Motor neuron (in vitro differentiated cells): ENCODE results near the gene TDRKH. TPM values are rescaled to one million over a fixed set of nuclear protein-coding genes. Genes with fewer than 3 reads are reported as not detected.

Experiments
- ATAC-seq, 8 experiments: fragments of 200-7000 bp; cut with Tn5 transposase; replicated peaks in 6 of 8; 2 replicates each; pipeline ENCODE4 v1.8.0; 2021; ENCODE audit warnings: mild to moderate bottlenecking in 8 of 8, moderate library complexity in 8 of 8
- H3K27ac ChIP-seq, 2 donors: fragments of 250-450 bp; sonication (Bioruptor Pico); 2 replicates each; pipeline ENCODE4 v1.9.0; 2021; ENCODE audit warnings: antibody characterized with exemption in 2 of 2, mild to moderate bottlenecking in 2 of 2, moderate library complexity in 1 of 2
- H3K4me1 ChIP-seq, 2 donors: fragments of 250-450 bp; sonication (Bioruptor Pico); replicated peaks in 1 of 2; 2 replicates each; pipeline ENCODE4 v1.6.1; 2021; ENCODE audit warnings: antibody characterized with exemption in 2 of 2, mild to moderate bottlenecking in 2 of 2, moderate library complexity in 1 of 2
- H3K4me3 ChIP-seq, 5 donors: fragments of 250-450 bp; sonication (Bioruptor Pico); 2 replicates each; pipeline ENCODE4 v1.9.0; 2021; ENCODE audit warnings: antibody characterized with exemption in 5 of 5, mild to moderate bottlenecking in 5 of 5, moderate library complexity in 4 of 5
- WGBS, 10 experiments: fragments of 450-650 bp; shearing (Covaris generic); methylation state at CpG; one replicate each; pipeline ENCODE4 v1.0.0; 2022; 5-methylcytosine and 5-hydroxymethylcytosine counted together
- in situ Hi-C, 9 experiments: fragments of 400-800 bp; cut with MboI; loops; one replicate each; pipeline ENCODE4 v1.15.0; 2021; ENCODE audit warnings: low sequenced_read_pairs in 9 of 9, low pct_unique_long_range_greater_than_20kb in 2 of 9; ENCODE audit not compliant: unreplicated experiment in 9 of 9
- total RNA-seq, 8 experiments: library from RNA; unstranded; fragments of 300-600 nt; gene quantifications; 2 replicates each; pipeline versions ENCODE4 v1.2.3 to v1.2.4, GENCODE V29; 2022

Gene TDRKH, protein sequence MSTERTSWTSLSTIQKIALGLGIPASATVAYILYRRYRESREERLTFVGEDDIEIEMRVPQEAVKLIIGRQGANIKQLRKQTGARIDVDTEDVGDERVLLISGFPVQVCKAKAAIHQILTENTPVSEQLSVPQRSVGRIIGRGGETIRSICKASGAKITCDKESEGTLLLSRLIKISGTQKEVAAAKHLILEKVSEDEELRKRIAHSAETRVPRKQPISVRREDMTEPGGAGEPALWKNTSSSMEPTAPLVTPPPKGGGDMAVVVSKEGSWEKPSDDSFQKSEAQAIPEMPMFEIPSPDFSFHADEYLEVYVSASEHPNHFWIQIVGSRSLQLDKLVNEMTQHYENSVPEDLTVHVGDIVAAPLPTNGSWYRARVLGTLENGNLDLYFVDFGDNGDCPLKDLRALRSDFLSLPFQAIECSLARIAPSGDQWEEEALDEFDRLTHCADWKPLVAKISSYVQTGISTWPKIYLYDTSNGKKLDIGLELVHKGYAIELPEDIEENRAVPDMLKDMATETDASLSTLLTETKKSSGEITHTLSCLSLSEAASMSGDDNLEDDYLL
- total RNA-seq = 10 to 100 TPM in 5 of 8 experiments, 1 to 10 TPM in 3; 1.1 to 38.3 (median 17.5) TPM

DNA sequence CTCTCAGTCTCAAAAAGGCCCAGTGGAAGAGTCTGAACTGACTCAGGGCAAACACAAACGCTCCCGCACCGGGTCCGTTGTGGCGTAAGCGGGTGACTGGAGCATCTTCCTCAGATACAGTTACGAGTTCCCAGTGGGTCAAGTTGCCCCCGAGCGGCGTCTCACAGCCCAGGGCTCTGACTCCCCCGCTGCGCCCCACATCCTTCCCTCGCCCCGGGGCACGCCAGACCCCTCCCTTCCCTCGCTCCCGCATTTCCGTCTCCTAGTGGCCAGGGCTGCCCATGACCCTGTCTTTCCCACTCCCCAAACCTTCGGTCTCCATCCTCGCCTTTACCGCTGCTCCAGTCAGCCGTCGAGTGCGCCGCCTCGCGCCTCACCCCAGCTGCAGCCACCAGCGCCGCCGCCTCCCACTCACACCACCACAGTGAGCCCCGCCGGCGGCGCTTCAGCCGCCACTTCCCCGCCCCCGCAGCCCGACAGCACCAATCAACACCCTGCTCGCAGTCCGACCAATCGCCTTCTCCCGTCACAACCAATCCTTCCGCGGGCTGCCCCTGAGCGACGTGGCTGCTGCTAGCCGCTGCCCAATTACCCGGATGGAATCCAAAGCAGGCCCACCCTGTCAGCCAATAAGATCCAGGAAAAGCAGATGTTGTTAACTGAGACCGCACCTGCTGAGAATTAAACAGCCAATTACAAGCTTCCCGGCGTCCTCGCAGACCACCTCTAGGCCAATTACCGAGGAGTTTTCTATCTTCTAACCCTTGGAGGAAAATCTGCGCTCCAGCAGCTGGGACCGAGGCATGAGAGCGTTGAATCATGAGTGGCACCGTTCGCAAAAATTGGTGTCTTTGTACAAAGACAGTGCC is at the start of gene TDRKH:
TSS of gene TDRKH (minus strand) at position 430 of the 869 bp plus-strand sequence. CDS start 7,478 bp downstream, outside the sequence.
- WGBS, 10 experiments = 0 to 3% (median 1%) methylated on average over 2 to 33 of the region's 58 CpGs; no CpG with 5 or more reads in 1 of the 10 experiments
- in situ Hi-C loops = no loop called here
- peak; percentile 95 to 97 (median 96) for ATAC-seq
- Histone ChIP-seq H3K27ac (peak within 1 kb of the TSS; percentile 63 to 86), H3K4me1 (peaks cover 0 to 11% of the 10 kb centered on the region in 2 donors), H3K4me3 (peak within 1 kb of the TSS; percentile 62 to 86 (median 65))

DNA sequence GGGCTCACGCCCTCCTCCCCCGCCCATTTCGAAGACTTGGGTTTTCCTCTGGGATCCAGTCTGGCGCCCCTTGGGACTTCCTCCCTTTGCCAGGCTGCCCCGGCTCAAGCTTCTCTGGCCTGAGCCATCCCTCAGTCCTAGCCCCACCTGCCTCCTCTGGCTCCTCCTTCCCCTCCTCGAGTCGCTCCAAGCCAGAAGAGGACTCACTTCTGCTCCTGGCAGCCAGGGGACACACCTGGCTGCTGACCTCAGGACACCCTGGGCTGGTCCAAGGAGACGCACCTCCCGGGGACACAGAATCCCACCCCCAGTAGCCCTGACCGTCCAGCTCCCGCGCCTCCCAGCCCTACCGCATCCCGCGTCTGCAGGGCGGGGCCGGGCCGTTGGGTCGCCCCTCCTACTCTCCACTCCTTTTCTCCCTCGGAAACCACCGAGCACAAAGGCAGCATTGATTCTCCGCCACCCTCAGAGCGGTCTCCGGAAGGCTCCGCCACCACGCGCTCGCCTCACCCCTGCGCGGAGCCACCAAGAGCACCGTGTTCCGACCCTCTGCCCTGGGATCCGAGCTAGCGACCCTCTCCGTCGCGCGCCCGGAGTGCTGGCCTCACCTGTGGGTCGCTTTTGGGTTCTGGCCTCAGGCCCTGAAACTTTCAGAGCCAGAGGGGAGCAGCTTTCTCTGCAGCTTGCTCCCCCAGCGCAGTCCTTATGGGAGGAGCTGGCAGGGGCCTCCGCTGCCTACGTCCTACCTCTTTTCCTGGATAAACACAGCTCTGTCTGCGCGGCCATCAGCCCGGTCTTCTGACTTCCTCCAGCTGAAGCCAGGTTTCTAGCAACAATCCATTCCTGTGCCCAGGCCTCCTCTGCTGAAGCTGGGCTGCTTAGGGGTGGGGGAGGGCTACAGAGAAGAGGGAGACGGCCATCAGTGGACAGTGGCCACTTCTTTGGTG is 49.4 kb upstream of the TDRKH start, which contains the start of gene C2CD4D:
TSS of gene C2CD4D (minus strand) at position 364 of the 947 bp plus-strand sequence. CDS start 831 bp downstream, outside the sequence.
- peak in 6 of 8 experiments; percentile 24 to 83 (median 76) for ATAC-seq
- 19 to 100% (median 32%) methylated on average over 1 to 17 of the region's 47 CpGs; no CpG with 5 or more reads in 3 of the 10 experiments for WGBS, 10 experiments
- H3K27ac ChIP-seq = no peak within 1 kb of the TSS

DNA sequence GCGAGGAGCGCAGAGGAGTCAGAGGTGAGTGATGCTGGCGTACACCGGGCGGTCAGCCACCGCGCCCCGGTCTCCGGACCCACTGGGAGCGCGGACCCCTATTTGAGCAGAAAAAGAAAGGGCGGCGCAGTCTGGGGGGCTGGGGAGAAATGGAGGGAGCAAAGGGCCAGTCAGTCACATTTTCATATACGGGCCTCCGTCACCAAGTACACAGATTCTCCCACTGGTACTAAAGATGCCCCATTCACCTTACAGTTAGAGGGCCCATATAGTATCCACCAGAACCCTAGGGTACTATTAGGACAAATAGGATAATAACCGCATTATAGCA is 48.7 kb upstream of the TDRKH start:
- 0 to 60% (median 31%) methylated on average over 1 to 9 of the region's 16 CpGs; no CpG with 5 or more reads in 4 of the 10 experiments for WGBS, 10 experiments
- in situ Hi-C loops = no loop called here
- Histone ChIP-seq H3K27ac (no peak overlapping the region), H3K4me1 (peaks cover 3 to 15% of the 10 kb centered on the region in 2 donors), H3K4me3 (peak overlapping the region in 1 of 5 donors; percentile 13)
- ATAC-seq = no peak

More for the DNA sequence above, 49.4 kb upstream of the TDRKH start, which contains the start of gene C2CD4D:
- peak within 1 kb of the TSS; percentile 9 to 29 (median 18) for H3K4me3 ChIP-seq
- H3K4me1 ChIP-seq = peaks cover 3 to 15% of the 10 kb centered on the region in 2 donors
- in situ Hi-C loops = no loop called here

DNA sequence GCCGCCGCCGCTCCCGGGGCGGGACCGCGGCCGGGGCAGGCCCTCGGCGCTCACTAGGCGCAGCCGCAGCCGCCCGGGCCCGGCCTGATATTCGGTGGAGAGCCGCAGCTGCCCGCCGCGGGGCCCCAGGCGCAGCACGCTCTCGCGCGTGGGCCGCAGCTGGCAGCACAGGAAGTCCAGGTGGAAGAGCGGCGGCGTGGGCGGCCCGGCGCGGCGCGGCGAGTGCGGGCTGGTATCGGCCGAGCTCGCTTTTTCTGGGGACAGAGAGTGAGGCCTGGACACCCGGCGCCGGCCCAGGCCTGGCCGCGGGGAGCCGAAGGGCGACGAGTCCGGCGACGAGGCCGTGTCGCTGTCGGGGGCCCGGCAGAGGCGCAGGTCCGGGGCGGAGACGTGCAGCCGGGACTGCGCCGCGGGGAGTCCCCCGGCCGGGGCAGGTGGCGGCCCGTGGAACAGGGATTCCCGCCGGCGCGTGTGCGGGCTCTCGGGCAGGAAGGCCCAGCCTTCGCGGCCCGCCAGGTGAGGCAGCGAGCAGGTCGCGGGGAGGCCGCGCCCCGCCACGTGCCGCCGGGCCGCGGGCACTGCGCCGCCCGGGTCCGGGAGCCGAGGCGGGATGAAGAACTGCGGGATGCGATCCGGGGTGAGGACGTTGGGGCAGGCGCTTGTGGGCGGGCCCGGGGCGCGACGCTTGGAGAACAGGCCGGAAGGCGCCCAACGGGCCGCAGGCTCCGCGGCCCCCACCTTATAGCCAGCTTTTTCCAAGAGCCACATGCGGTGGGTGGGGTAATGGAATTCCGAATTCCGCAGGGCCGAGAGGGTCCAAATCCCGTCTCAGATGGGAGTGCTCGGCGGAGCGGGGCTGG is 48.2 kb upstream of the TDRKH start:
- H3K4me3 ChIP-seq = peak overlapping the region; percentile 13 to 29 (median 21)
- 0 to 9% (median 1%) methylated on average over 2 to 24 of the region's 117 CpGs; no CpG with 5 or more reads in 6 of the 10 experiments for WGBS, 10 experiments
- H3K27ac ChIP-seq = no peak overlapping the region
- peak; percentile 23 to 77 (median 43) for ATAC-seq
- H3K4me1 ChIP-seq = peaks cover 3 to 15% of the 10 kb centered on the region in 2 donors
- in situ Hi-C loops = no loop called here

DNA sequence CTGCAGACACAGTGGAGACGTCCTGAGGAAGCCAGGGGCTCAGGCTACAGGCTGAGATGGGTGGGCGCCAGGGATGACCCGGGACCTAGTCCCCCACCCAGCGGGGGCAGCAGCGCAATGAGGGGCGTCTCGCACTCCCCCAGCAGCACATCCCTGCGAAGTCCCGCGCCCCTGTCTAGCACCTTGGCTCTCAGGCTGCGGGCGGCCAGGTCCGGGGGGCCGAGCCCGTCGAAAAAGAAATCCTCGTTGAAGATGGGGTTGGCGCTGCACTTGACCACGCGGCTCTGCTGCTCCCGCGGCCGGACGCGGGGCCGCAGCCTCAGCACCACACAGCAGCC is 47.6 kb upstream of the TDRKH start:
- no peak for ATAC-seq
- peak overlapping the region; percentile 13 to 29 (median 21) for H3K4me3 ChIP-seq
- no peak overlapping the region for H3K27ac ChIP-seq
- WGBS, 10 experiments = 0 to 40% (median 12%) methylated on average over 1 to 8 of the region's 26 CpGs; no CpG with 5 or more reads in 5 of the 10 experiments
- peaks cover 3 to 15% of the 10 kb centered on the region in 2 donors for H3K4me1 ChIP-seq
- in situ Hi-C loops = no loop called here

DNA sequence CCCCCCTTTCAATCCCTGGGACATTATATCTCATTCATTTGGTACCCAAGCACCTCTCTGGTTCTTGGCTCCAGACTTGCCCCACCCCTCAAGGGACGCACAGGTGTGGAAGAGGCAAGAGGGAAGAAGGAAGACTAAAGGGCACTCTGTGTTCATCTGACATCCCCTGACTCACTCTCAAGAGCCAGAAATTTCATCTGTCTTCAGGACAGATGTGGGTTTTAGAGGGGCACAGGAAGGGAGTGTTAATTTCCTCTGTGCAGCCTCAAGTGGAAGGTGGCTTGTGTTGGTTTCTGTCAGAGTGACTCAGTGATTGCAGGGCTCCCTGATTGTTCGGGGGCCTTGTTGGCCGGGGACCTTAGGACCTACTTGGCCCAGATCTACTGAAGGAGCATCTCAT is 46.9 kb upstream of the TDRKH start:
- Histone ChIP-seq H3K4me3 (no peak overlapping the region), H3K4me1 (peaks cover 3 to 15% of the 10 kb centered on the region in 2 donors), H3K27ac (no peak overlapping the region)
- ATAC-seq = no peak
- 60 to 89% (median 86%) methylated on average over 1 to 3 of the region's 3 CpGs; no CpG with 5 or more reads in 6 of the 10 experiments for WGBS, 10 experiments
- in situ Hi-C loops = no loop called here

DNA sequence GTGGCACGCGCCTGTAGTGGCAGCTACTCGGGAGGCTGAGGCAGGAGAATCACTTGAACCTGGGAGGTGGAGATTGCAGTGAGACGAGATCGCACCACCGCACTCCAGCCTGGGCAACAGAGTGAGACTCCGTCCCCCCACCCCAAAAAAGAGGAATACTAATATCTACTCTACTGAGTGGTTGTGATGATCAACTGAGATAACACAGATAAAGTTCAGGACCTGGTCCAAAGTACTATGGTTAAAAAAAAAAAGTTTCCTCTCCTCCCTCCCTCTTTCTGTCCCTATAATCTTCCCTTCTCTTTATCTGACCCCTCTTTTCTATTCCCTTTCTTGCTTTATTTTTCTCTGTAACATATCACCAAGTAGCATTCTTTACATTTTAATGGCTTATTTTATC is 45.3 kb upstream of the TDRKH start:
- in situ Hi-C loops = no loop called here
- no peak overlapping the region for H3K27ac ChIP-seq
- peaks cover 3 to 15% of the 10 kb centered on the region in 2 donors for H3K4me1 ChIP-seq
- no peak overlapping the region for H3K4me3 ChIP-seq
- 25 to 100% (median 90%) methylated on average over 1 to 6 of the region's 7 CpGs; no CpG with 5 or more reads in 2 of the 10 experiments for WGBS, 10 experiments
- no peak for ATAC-seq

DNA sequence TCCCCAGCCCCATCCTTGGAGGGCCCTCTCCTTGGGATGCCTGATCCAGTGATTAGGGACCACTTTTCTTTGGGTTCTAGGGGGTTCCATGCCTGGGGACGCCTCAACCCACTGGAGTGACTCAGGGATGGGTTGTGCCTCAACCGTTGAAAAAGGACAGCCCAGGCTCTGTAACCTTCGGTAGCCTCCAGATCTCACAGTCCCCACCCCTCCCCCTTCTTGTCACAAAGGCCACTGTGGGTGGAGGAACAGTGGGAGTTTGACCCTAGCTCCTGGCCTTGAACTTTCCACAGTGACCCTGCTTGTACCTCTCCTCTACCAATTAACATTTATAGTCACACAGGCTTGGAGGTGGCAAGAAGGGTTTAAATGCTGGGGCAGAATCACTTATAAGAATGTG is 43.9 kb upstream of the TDRKH start:
- H3K4me1 ChIP-seq = peaks cover 0 to 8% of the 10 kb centered on the region in 2 donors
- no peak overlapping the region for H3K27ac ChIP-seq
- 0 to 76% (median 41%) methylated on average over 1 to 3 of the region's 3 CpGs; no CpG with 5 or more reads in 5 of the 10 experiments for WGBS, 10 experiments
- H3K4me3 ChIP-seq = no peak overlapping the region
- ATAC-seq = no peak
- in situ Hi-C loops = no loop called here

DNA sequence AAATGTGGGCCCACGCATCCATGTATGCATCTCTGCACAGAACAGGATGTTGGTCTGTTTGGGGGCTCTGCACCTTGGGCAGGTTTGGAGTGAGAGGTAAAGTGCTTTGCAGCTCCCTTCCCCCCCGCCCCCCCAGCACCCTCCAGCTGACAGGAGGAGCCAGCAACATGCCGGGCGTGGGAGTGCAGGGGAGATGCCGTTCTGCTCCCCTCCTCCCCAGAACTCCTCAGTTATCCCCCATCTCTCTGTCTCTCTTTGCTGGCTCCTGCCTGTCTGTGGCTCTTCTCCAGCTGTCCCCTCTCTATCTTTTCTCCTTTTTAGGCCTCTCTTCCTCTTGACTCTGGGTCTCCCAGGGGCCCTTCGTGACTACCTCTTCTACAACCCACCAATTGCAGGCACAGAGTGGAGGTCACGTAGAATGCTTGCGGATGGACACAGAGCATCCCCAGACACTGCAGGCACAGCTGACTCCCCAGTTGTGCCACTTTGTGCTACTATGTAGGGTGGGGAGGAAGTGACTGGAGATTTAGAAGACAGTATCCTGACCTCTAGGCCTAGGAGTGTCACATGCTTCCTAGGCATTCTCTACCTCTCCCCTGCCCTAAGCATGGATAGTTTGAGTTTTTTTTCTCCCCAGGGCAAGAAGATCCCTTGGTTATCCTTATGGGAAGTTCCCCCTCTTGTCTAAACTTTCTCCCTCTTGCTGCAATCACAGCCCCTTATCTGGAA is 43.0 kb upstream of the TDRKH start:
- in situ Hi-C loops = no loop called here
- no peak for ATAC-seq
- H3K27ac ChIP-seq = no peak overlapping the region
- peaks cover 4 to 9% of the 10 kb centered on the region in 2 donors for H3K4me1 ChIP-seq
- H3K4me3 ChIP-seq = no peak overlapping the region
- 48 to 100% (median 79%) methylated on average over 1 to 6 of the region's 8 CpGs; no CpG with 5 or more reads in 2 of the 10 experiments for WGBS, 10 experiments

DNA sequence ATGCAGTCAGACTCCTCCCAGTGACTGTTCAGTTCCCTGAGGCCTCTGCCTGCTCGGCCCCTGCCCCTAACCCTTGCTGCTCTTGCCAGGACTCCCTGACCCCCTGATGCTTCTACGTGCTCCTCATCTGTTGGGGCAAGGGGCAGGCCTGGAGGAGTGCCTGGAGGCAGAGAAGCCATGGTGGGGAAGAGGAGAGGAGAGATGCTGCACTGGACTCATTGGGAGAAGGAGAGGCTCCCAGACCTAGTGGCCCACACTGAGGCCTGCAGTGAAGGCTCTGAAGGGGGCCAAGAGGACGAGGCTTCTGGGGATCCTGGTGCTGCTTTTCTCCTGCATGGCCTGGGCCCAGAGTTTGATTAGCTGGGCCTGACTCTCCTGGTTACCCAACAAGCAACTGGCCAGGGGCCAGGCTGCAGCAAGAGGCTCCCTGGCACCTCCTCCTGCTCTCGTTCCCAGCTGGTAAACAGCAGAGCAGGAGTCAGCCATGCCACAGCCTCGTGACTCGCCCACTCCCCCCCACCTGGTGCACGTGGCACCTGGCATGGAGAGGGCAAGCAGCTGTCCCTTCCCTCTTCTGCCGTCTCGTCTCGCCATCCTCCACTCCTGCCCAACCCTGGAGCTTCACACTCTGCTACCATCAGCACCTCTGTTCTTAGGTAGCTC is 42.1 kb upstream of the TDRKH start:
- Histone ChIP-seq H3K4me3 (no peak overlapping the region), H3K4me1 (peaks cover 4 to 11% of the 10 kb centered on the region in 2 donors), H3K27ac (no peak overlapping the region)
- 0 to 70% (median 41%) methylated on average over 1 to 7 of the region's 10 CpGs; no CpG with 5 or more reads in 3 of the 10 experiments for WGBS, 10 experiments
- in situ Hi-C loops = no loop called here
- ATAC-seq = peak in 4 of 8 experiments; percentile 7 to 65 (median 10)
